BLaER1 (cell line): Measurements from ENCODE around the gene PTTG2.

Experiments
- H3K27ac ChIP-seq: shearing (Covaris generic); formaldehyde crosslinking; 2 replicates; pipeline ENCODE4 v1.8.1; 2022
- H3K27me3 ChIP-seq: shearing (Covaris generic); formaldehyde crosslinking; 2 replicates; pipeline ENCODE4 v1.8.1; 2022
- H3K36me3 ChIP-seq: shearing (Covaris generic); formaldehyde crosslinking; 2 replicates; pipeline ENCODE4 v1.8.1; 2022
- H3K4me1 ChIP-seq: shearing (Covaris generic); formaldehyde crosslinking; 2 replicates; pipeline ENCODE4 v1.8.1; 2022
- H3K4me2 ChIP-seq: shearing (Covaris generic); formaldehyde crosslinking; 2 replicates; pipeline ENCODE4 v1.8.1; 2022
- H3K4me3 ChIP-seq: shearing (Covaris generic); formaldehyde crosslinking; 2 replicates; pipeline ENCODE4 v1.8.1; 2022
- H3K9ac ChIP-seq: shearing (Covaris generic); formaldehyde crosslinking; 2 replicates; pipeline ENCODE4 v1.8.1; 2022
- H3K9me3 ChIP-seq: shearing (Covaris generic); formaldehyde crosslinking; 2 replicates; pipeline ENCODE4 v1.8.1; 2022
- H4K20me1 ChIP-seq: shearing (Covaris generic); formaldehyde crosslinking; 2 replicates; pipeline ENCODE4 v1.8.1; 2022
- Cebpa-rat ChIP-seq: shearing (Covaris generic); IDR thresholded peaks from 2 replicates; pipeline ENCODE4 v1.8.1; 2022

PTTG2 gene

DNA sequence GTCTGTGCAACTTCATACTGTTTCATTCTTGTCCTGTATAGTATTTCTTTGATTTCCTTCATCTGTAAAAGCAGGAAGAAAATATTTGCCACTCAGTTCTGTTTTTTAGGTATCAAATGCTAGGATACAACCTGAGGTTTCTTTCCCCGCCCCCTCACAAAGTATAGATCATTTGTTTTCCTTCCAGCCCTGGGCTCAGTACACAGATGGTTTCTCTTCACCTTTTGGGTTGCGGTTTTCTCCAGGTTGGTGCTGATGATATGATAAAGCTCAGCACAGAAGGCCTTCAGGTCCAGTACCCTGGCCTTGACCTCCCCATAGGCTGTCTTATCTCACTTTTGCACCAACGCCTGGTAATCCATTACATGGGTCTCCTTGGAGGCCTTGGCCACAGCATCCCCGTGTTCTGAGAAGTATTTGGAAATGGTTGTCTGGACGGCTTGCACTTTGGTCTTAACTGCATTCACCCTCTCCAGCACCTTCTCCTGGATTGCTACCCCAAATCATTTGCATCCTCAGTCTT lies 35.2 kb downstream of the PTTG2 start:
- no peak overlapping the region for H3K4me3 ChIP-seq
- TF ChIP-seq Cebpa-rat = no peak
- peaks cover 10% of the 10 kb centered on the region; the same call in 1 of the 2 replicates for H3K36me3 ChIP-seq
- H4K20me1 ChIP-seq = peaks cover 39% of the 10 kb centered on the region
- no peak overlapping the region for H3K9ac ChIP-seq
- no peaks in the 10 kb centered on the region for H3K27me3 ChIP-seq
- no peaks in the 10 kb centered on the region for H3K9me3 ChIP-seq
- H3K27ac ChIP-seq = 0 out of 2 replicates have a peak overlapping the region, but pooled peaks have one; percentile 8
- no peak overlapping the region for H3K4me2 ChIP-seq
- H3K4me1 ChIP-seq = peaks cover 28% of the 10 kb centered on the region

DNA sequence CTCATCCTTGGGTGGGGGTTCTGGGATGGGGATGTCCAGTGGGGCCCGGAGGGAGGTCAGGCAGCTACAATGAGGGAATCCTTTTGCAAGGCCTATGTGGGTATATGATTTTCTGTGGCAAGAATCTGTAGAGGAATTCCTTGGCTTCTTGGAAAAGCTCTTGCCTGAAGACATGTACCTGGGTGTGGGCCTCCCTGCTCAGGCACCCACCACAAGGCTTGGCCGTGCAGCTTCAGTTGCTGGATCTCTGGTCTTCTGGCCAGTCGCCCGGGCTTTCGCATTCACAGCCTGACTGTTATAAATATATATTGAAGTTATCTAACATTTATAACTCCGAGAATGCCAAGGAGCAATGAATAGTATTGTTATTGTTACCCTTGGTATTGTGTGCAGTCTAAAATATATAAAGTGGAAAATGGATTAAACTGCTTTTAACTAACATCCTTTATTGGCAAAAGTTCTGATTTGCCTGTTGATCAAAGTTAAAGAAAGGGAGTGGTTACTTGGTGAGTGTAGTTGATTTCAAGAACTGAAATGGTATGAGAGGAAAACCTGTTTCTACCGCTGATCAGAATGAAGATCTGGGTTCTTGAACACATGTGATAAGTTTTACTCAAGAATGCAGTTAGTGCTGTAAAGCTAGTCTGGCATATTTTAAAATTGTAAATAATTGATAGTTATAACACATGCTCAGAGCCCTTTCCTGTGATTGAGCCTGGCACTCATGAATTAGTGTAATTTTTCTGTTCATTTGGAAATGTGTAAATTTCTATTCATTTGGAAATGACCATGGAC lies 36.0 kb downstream of the PTTG2 start:
- Histone ChIP-seq H3K4me3 (no peak overlapping the region), H3K27me3 (no peaks in the 10 kb centered on the region)

DNA sequence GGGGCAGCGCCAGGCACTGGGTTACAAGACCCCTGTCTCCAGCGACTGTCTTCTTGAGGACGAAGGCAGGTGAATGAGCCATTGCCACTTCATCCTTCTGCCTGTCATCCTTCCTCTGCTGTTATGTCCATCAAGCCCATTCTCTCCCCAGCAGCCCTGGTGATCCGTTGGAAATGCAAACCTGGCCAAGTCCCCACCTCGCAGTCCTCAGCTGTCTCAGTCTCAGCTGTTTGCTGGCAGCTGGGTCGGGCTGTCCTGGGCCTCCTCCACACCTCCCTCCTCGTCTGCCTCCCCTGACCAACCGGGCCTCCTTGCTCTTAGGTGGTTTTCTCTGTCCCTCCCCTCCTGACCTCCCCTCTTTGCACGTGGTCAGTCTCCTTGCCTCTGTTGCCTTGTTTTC lies 38.0 kb downstream of the PTTG2 start:
- Histone ChIP-seq H3K4me2 (no peak overlapping the region), H4K20me1 (peaks cover 47% of the 10 kb centered on the region), H3K4me1 (peaks cover 11% of the 10 kb centered on the region; the same call in 1 of the 2 replicates), H3K4me3 (no peak overlapping the region), H3K9me3 (no peaks in the 10 kb centered on the region), H3K9ac (no peak overlapping the region), H3K36me3 (peaks cover 5% of the 10 kb centered on the region; the same call in 1 of the 2 replicates), H3K27ac (no peak overlapping the region), H3K27me3 (no peaks in the 10 kb centered on the region)
- TF ChIP-seq Cebpa-rat = no peak

More for the DNA sequence above, 36.0 kb downstream of the PTTG2 start:
- Histone ChIP-seq H3K9me3 (no peaks in the 10 kb centered on the region), H3K36me3 (peaks cover 10% of the 10 kb centered on the region; the same call in 1 of the 2 replicates), H3K4me2 (no peak overlapping the region), H3K27ac (no peak overlapping the region), H3K4me1 (peaks cover 21% of the 10 kb centered on the region; the same call in 1 of the 2 replicates), H4K20me1 (peaks cover 41% of the 10 kb centered on the region), H3K9ac (no peak overlapping the region)
- no peak for TF ChIP-seq Cebpa-rat

DNA sequence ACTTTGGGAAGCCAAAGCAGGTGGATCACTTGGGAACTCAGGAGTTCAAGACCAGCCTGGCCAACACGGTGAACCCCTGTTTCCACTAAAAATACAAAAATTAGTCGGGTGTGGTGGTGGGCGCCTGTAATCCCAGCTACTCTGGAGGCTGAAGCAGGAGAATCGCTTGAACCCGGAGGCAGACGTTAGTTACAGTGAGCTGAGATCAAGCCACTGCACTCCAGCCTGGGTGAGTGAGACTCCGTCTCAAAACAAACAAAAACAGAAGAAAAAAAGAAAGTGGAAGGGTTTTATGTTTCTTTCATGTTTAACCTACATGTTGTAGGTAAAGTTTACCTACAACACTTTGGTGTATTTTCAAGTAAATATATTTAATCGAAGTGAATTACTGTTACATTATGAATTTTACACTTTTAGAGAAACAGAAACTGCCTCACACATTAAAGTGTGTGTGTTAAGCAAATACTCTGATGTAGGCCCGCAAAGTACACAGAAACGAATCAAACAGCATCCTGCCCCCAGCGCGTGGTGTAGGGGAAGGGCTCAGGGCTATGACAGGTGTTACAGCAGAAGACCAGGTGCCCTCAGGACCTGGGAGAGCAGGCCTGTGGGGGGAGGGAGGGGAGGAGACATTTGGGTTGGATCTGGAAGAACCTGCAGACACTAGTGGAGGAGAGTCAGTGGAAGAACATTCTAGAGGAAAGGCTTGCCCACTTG lies 39.0 kb downstream of the PTTG2 start:
- H4K20me1 ChIP-seq = peaks cover 56% of the 10 kb centered on the region
- no peak overlapping the region for H3K4me3 ChIP-seq
- no peak overlapping the region for H3K4me2 ChIP-seq

DNA sequence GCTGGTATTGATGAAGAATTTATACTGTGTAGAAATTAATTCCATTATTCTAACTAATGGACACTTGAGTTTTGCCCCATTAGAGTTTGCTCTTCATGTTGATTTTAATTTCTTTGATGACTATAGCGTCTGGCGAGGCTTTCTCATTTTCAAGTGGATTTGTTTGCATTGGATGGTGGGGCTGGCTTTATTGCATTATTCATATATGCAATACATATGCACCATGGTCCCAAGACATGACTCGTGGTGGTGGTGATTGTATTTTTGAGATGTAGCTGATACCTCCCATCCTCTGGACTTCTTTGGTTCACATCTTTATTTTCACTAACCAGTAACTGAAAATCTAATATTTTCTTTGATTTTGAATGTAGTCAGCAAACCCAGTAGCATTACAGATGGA lies 39.8 kb downstream of the PTTG2 start:
- Histone ChIP-seq H3K9me3 (no peaks in the 10 kb centered on the region), H3K36me3 (peaks cover 5% of the 10 kb centered on the region; the same call in 1 of the 2 replicates), H3K9ac (no peak overlapping the region), H3K4me1 (peaks cover 18% of the 10 kb centered on the region), H3K4me3 (no peak overlapping the region), H4K20me1 (peaks cover 64% of the 10 kb centered on the region), H3K4me2 (no peak overlapping the region), H3K27ac (no peak overlapping the region), H3K27me3 (no peaks in the 10 kb centered on the region)
- TF ChIP-seq Cebpa-rat = no peak

More for the DNA sequence above, 39.0 kb downstream of the PTTG2 start:
- Histone ChIP-seq H3K9me3 (no peaks in the 10 kb centered on the region), H3K4me1 (peaks cover 17% of the 10 kb centered on the region), H3K9ac (no peak overlapping the region), H3K27me3 (no peaks in the 10 kb centered on the region), H3K36me3 (peaks cover 5% of the 10 kb centered on the region; the same call in 1 of the 2 replicates), H3K27ac (no peak overlapping the region)
- TF ChIP-seq Cebpa-rat = no peak

DNA sequence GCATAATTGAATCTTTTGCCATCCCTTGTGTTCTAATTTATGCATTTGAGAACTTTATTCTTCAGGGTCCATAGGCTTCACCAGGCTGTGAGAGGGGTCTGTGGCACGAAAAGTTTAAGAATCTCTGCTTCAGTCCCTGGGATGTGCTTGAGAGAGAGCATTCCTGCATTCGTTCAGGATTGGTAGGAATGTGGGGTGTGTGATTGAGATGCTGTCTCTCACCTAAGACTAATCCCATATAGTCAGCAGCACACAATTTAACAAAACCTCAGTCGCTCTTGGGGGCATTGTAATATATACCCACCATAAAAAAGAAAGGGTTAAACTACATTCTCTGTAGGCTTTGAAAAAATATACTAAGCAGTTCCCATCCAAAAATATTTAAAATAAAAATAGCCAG lies 41.7 kb downstream of the PTTG2 start:
- H3K4me3 ChIP-seq = no peak overlapping the region
- no peaks in the 10 kb centered on the region for H3K27me3 ChIP-seq
- H3K36me3 ChIP-seq = peaks cover 8% of the 10 kb centered on the region
- H4K20me1 ChIP-seq = peaks cover 64% of the 10 kb centered on the region
- no peak overlapping the region for H3K9ac ChIP-seq
- no peaks in the 10 kb centered on the region for H3K9me3 ChIP-seq
- no peak overlapping the region for H3K4me2 ChIP-seq
- H3K27ac ChIP-seq = no peak overlapping the region
- TF ChIP-seq Cebpa-rat = no peak
- H3K4me1 ChIP-seq = peaks cover 28% of the 10 kb centered on the region

DNA sequence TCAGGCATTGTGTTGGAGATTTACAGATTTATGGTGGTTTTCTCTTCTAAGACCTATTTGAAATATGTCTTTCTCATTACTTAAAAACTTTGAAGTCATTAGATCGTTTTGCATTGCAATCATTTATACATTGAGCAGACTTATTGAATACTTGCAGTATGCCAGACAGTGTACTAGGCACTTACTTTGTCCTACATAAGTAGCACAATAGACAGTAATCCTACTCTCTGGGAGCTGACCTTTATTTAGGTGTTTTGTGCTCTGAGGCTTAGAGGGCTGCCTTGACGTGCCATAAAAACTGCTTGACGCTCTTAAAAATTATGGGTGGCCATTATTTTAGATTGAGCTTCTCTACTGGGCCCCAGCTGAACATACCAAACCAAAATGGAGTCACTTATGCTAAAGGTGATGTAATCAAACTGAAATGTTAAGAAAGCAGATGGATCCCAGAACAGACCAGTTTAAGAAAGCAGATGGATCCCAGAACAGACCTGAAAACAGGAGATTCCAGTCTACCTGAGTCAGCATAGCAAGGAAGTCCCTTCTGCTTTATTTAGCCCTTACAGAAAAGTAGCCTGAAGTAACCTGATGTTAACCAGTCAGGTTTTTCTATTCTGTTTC lies 42.4 kb downstream of the PTTG2 start:
- no peak overlapping the region for H3K4me2 ChIP-seq
- no peak overlapping the region for H3K9ac ChIP-seq
- no peaks in the 10 kb centered on the region for H3K27me3 ChIP-seq
- TF ChIP-seq Cebpa-rat = no peak
- peaks cover 70% of the 10 kb centered on the region for H4K20me1 ChIP-seq
- no peak overlapping the region for H3K27ac ChIP-seq
- H3K4me1 ChIP-seq = peaks cover 28% of the 10 kb centered on the region
- no peak overlapping the region for H3K4me3 ChIP-seq
- H3K9me3 ChIP-seq = no peaks in the 10 kb centered on the region
- H3K36me3 ChIP-seq = peaks cover 10% of the 10 kb centered on the region

DNA sequence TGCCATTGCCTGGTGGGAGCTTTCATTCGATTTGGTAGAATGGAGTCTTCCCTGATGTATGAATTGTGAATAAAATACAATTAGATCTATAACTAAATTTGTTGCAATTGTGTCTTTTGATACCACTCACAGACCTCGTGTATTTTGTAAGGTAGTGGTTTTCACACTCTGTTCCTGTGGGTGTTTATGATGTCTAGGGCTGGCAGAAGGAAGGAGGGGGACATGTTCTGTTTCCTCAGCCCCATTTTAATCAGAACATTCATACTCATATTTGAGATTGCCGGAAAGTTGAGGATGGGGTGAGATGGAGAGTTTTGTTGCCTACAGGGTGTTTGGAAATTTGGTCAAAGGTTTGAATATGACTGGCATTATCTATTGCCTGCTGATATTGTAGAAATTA lies 42.9 kb downstream of the PTTG2 start:
- Histone ChIP-seq H4K20me1 (peaks cover 70% of the 10 kb centered on the region), H3K9ac (no peak overlapping the region), H3K27ac (no peak overlapping the region), H3K4me2 (no peak overlapping the region), H3K36me3 (peaks cover 10% of the 10 kb centered on the region), H3K27me3 (no peaks in the 10 kb centered on the region), H3K9me3 (no peaks in the 10 kb centered on the region), H3K4me1 (peaks cover 28% of the 10 kb centered on the region), H3K4me3 (no peak overlapping the region)
- TF ChIP-seq Cebpa-rat = no peak

DNA sequence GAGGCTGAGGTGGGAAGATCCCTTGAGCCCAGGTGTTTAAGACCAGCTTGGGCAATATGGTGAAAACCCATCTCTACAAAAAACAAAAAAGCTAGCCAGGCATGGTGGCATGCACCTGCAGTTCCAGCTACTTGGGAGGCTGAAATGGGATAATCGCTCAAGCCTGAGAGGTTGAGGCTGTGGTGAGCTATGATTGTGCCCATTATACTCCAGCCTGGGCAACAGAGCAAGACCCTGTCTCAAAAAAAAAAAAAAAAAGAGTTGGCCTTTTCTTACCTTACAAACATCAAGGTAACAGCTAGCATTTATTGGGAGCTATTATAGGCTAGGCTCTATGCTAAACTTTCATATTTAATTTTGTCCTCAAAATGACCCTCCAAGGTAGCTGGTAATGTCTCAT lies 43.4 kb downstream of the PTTG2 start:
- Histone ChIP-seq H4K20me1 (peaks cover 70% of the 10 kb centered on the region), H3K27ac (no peak overlapping the region), H3K27me3 (no peaks in the 10 kb centered on the region), H3K9ac (no peak overlapping the region), H3K9me3 (no peaks in the 10 kb centered on the region), H3K4me3 (no peak overlapping the region), H3K4me1 (peaks cover 28% of the 10 kb centered on the region), H3K4me2 (peak overlapping the region; percentile 23; the same call in 1 of the 2 replicates), H3K36me3 (peaks cover 5% of the 10 kb centered on the region)
- TF ChIP-seq Cebpa-rat = no peak
